Measurements from ENCODE around the gene NUDT16L1. TPM values are rescaled to one million over a fixed set of nuclear protein-coding genes. Genes with fewer than 3 reads are reported as not detected.

NUDT16L1 gene
- total and polyA plus RNA-seq, 2 of the 8 experiments (the other 6 are each of a cell fraction or from before 2014, with no cell fraction given): 34.8 to 77.3 TPM

DNA sequence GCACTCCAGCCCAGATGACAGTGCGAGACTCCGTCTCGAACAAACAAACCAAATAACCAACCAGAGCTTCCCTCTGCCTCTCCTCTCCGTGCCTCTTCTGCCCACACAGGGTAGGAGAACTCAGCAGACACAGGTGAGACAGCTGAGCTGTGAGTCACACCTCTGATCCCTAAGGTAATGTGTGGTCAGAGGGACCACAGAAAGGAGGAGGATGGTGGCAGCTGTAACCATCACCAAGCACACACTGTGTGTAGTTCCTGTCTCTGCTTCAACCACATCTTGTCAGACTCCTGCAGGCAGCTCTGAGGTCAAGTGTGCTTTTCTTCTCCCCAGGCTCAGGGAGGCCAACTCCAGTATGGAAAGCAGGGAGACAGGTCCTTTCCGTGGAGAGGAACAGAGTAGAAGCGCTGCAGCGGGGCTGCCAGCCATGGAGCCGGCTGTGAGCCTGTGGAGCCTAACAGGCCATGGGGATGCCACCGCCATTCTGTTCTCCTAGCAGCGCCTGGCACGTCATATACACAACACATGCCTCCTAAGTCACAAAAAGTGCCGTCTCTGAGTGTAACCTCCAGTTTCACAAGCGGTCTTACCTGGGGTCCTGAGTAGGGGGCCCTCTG is 7.1 kb downstream of the NUDT16L1 start (continued):
- TF ChIP-seq, protein P1, sequence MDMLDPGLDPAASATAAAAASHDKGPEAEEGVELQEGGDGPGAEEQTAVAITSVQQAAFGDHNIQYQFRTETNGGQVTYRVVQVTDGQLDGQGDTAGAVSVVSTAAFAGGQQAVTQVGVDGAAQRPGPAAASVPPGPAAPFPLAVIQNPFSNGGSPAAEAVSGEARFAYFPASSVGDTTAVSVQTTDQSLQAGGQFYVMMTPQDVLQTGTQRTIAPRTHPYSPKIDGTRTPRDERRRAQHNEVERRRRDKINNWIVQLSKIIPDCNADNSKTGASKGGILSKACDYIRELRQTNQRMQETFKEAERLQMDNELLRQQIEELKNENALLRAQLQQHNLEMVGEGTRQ (IDR thresholded peaks at IDR 0.05; ENCODE audit: low read length): no peak
- TF ChIP-seq NRF1 (IDR thresholded peaks at IDR 0.05; ENCODE audit: low read depth, low read length): no peak

Measured in H1 (cell line).